A673 (cell line): ENCODE results near the gene ANO7. TPM values are rescaled to one million over a fixed set of nuclear protein-coding genes. Genes with fewer than 3 reads are reported as not detected.

Experiments used
- BruUV-seq: library from RNA; stranded (reverse); fragments of 400-500 nt; replicated peaks from 2 replicates; lab custom pipeline; 2021; lab: Mats Ljungman, UMichigan
- CTCF ChIA-PET: fragments of 300-600 bp; sonication (Branson Sonifier 250); formaldehyde crosslinking; loops from one replicate; lab custom pipeline; 2022; ENCODE audit warnings: antibody characterized with exemption; lab: Charles Lee
- POLR2A ChIA-PET: fragments of 300-600 bp; sonication (Branson Sonifier 250); formaldehyde crosslinking; loops from one replicate; lab custom pipeline; 2022; ENCODE audit warnings: antibody characterized with exemption; ENCODE audit not compliant: low non-redundant PET; lab: Charles Lee
- DNase-seq: peaks from one replicate; pipeline ENCODE4 v3.0.0-alpha.2; 2015; ENCODE audit warnings: low spot score
- H3K27ac ChIP-seq: fragments of 200-600 bp; sonication (generic); 2 replicates; pipeline ENCODE4 v1.5.1; 2016; ENCODE audit warnings: mixed run types, low read depth, mild to moderate bottlenecking, mixed read lengths, antibody characterized with exemption, low read length; ENCODE audit not compliant: poor library complexity, severe bottlenecking
- H3K27me3 ChIP-seq: fragments of 200-600 bp; sonication (generic); replicated peaks from 2 replicates; pipeline ENCODE4 v1.6.1; 2017; ENCODE audit warnings: mixed run types, low read depth, mild to moderate bottlenecking, mixed read lengths, antibody characterized with exemption, low read length; ENCODE audit not compliant: insufficient read depth, poor library complexity
- H3K36me3 ChIP-seq: fragments of 200-600 bp; sonication (generic); 2 replicates; pipeline ENCODE4 v1.6.1; 2016; ENCODE audit warnings: mixed run types, mild to moderate bottlenecking, mixed read lengths, antibody characterized with exemption, low read length; ENCODE audit not compliant: insufficient read depth, poor library complexity, severe bottlenecking
- H3K4me1 ChIP-seq: fragments of 200-600 bp; sonication (generic); 2 replicates; pipeline ENCODE4 v1.6.1; 2017; ENCODE audit warnings: mixed run types, mild to moderate bottlenecking, mixed read lengths, antibody characterized with exemption, low read length; ENCODE audit not compliant: insufficient read depth, poor library complexity, severe bottlenecking
- H3K4me3 ChIP-seq: fragments of 200-600 bp; sonication (generic); 2 replicates; pipeline ENCODE4 v1.5.1; 2016; ENCODE audit warnings: low read depth, mixed run types, mild to moderate bottlenecking, mixed read lengths, low read length; ENCODE audit not compliant: poor library complexity, severe bottlenecking
- H3K9me3 ChIP-seq: fragments of 200-600 bp; sonication (generic); 2 replicates; pipeline ENCODE4 v1.6.1; 2016; ENCODE audit warnings: mixed run types, low read depth, mild to moderate bottlenecking, mixed read lengths, antibody characterized with exemption, low read length; ENCODE audit not compliant: poor library complexity, severe bottlenecking
- CTCF ChIP-seq: fragments of 300-800, 200-600 bp; sonication (generic); conservative IDR thresholded peaks from 2 replicates; pipeline ENCODE4 v1.5.1; 2017; ENCODE audit warnings: low read depth, mild to moderate bottlenecking, antibody characterized with exemption, low read length, moderate library complexity, mixed read lengths
- EZH2 ChIP-seq: fragments of 200-600 bp; sonication (generic); IDR thresholded peaks from 2 replicates; pipeline ENCODE4 v1.6.1; 2017; ENCODE audit warnings: borderline replicate concordance, low read depth, mild to moderate bottlenecking, mixed read lengths, antibody characterized with exemption, low read length; ENCODE audit not compliant: poor library complexity, severe bottlenecking
- intact Hi-C: fragments of 100-400 bp; cut with micrococcal nuclease; formaldehyde crosslinking; loops from one replicate; pipeline ENCODE4 v1.10.0; 2022; ENCODE audit not compliant: unreplicated experiment
- total RNA-seq: library from RNA; stranded (reverse); gene quantifications from 2 replicates; pipeline ENCODE4 v1.2.3, GENCODE V29; 2021

ANO7 gene
- total RNA-seq, 1 experiment from 2014 or later, result 0.45 TPM

- H3K36me3 ChIP-seq, result no peaks in the 10 kb centered on the region
- no peaks in the 10 kb centered on the region for H3K4me1 ChIP-seq
- ChIA-PET CTCF (no interaction called here), POLR2A (no interaction called here)
- DNase-seq, result no peak
- H3K27me3 ChIP-seq, result no peaks in the 10 kb centered on the region
- no peak overlapping the region for H3K4me3 ChIP-seq
- H3K27ac ChIP-seq, result no peak overlapping the region
- intact Hi-C loops, result no loop called here
- TF ChIP-seq CTCF, result no peak
- TF ChIP-seq EZH2, result no peak
- no TSS peak for BruUV-seq
- H3K9me3 ChIP-seq, result no peaks in the 10 kb centered on the region
Observed at GRCh38 chr2:241204490-241204889, 16.0 kb downstream of the ANO7 start.

GRCh38 chr2:241205086-241205485, 16.6 kb downstream of the ANO7 start:
- intact Hi-C loops, result no loop called here
- CTCF ChIA-PET, result no interaction called here

GRCh38 chr2:241207151-241207550, 18.7 kb downstream of the ANO7 start:
- POLR2A ChIA-PET, result no interaction called here
- no peak for DNase-seq
- CTCF ChIA-PET, result interaction anchor here (0.5 kb wide), 1 partner anchor 25 kb away, joined by 3 read pairs; no protein-coding TSS in a partner anchor

More at GRCh38 chr2:241205086-241205485, 16.6 kb downstream of the ANO7 start:
- H3K27ac ChIP-seq, result no peak overlapping the region
- POLR2A ChIA-PET, result no interaction called here
- no peaks in the 10 kb centered on the region for H3K27me3 ChIP-seq
- H3K36me3 ChIP-seq, result no peaks in the 10 kb centered on the region
- H3K4me1 ChIP-seq, result no peaks in the 10 kb centered on the region
- no peak for DNase-seq
- H3K9me3 ChIP-seq, result no peaks in the 10 kb centered on the region
- no TSS peak for BruUV-seq
- no peak overlapping the region for H3K4me3 ChIP-seq
- TF ChIP-seq CTCF, result no peak
- no peak for TF ChIP-seq EZH2

More at GRCh38 chr2:241207151-241207550, 18.7 kb downstream of the ANO7 start:
- Histone ChIP-seq H3K9me3 (no peaks in the 10 kb centered on the region), H3K4me3 (no peak overlapping the region), H3K27ac (no peak overlapping the region), H3K4me1 (no peaks in the 10 kb centered on the region), H3K27me3 (no peaks in the 10 kb centered on the region), H3K36me3 (no peaks in the 10 kb centered on the region)
- TF ChIP-seq EZH2 (no peak), CTCF (no peak)
- intact Hi-C loops, result no loop called here
- no TSS peak for BruUV-seq
